HG03196 (cell line): ENCODE results near the gene RPF1.
"Not testable (repeated sequence)": the region's sequence is repeated elsewhere in the genome, so short reads cannot be mapped to it uniquely, and the experiment has no call there.

Experiments
- ATAC-seq: cut with Tn5 transposase; IDR thresholded peaks from one replicate; pipeline ENCODE4 v1.9.1; 2021; ENCODE audit not compliant: unreplicated experiment

The RPF1 gene

DNA sequence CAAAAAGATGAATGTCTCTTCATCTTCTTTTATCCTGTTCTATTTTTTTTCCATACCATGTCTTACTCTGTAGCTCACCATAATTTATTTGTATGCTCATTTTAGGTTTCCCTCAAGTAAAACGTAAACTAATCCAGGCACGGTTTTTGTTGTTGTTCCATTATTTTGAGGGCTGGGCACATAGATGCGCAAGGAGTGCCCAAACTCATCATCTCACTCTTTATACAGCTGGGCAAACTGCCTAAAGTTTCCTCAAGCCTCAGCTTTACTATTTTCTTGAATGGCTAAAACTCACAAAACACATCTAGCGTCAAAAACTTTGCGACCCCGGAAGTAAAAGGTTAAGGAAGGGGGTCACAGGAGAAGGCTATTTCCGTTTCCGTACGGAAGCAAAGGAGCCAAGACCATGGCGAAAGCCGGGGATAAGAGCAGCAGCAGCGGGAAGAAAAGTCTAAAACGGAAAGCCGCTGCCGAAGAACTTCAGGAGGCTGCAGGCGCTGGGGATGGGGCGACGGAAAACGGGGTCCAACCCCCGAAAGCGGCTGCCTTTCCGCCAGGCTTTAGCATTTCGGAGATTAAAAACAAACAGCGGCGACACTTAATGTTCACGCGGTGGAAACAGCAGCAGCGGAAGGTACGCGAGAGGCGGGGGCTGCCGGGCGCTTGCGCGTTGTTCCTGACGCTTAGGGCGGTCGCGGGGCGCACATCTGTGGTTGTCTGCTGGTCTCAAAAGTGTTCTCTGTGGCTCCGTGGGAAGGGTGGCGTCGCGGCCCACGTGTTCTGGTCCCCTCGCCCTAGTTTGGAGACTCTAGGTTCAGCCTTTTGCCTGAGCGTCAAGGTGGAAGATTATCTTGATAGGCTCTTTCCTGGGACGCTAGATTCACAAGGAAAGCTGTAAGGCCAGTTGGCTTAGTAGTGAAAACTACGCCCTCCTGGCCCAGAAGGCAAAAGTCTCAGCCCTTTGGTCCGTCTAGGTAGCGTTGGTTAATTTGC lies at the start of gene RPF1:
Gene RPF1 (plus strand): TSS at position 391 of the 993 bp plus-strand sequence. CDS start 16 bp downstream, at position 407.
- peak; percentile 97 for ATAC-seq

GRCh38 chr1:84430546-84430945 lies 48.5 kb upstream of the RPF1 start:
- ATAC-seq, result no peak

GRCh38 chr1:84433258-84434080 lies 45.6 kb upstream of the RPF1 start:
- peak; percentile 65 for ATAC-seq

GRCh38 chr1:84434081-84434769 lies 44.8 kb upstream of the RPF1 start:
- no peak for ATAC-seq

DNA sequence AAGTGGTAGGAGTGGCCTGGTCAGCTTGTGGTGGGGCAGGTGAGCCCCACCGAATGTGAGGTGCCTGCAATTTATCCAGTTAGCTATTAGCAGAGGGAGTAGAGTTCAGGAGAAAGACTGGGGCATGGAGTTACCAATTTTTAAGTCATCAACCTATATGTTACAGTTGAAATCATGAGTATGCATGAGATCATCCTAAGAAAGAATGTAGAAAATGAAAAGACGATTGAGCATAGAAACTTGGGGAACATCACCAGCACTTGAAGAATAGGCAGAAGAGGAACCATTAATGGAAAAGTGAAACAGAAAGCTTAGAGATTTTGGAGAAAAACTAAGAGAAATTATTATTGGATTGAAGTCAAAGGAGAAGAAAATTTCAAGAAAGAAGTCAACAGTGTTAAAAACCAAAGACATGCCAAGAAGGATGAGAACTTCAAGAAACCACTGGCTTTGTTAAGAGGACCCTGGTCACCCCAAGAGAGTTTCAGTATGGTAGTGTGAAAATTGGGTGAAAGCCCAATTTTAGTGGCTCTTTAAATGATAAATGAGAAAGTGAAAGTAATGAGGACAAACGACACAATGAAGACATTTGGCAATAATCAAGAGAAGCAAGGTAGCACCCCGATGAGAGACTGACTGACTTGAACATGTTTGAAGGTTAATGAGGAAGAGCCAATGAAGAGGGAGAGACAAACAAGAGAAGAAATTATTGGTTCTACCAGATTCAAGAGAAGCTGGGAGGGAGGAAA lies 44.1 kb upstream of the RPF1 start:
- no peak for ATAC-seq

DNA sequence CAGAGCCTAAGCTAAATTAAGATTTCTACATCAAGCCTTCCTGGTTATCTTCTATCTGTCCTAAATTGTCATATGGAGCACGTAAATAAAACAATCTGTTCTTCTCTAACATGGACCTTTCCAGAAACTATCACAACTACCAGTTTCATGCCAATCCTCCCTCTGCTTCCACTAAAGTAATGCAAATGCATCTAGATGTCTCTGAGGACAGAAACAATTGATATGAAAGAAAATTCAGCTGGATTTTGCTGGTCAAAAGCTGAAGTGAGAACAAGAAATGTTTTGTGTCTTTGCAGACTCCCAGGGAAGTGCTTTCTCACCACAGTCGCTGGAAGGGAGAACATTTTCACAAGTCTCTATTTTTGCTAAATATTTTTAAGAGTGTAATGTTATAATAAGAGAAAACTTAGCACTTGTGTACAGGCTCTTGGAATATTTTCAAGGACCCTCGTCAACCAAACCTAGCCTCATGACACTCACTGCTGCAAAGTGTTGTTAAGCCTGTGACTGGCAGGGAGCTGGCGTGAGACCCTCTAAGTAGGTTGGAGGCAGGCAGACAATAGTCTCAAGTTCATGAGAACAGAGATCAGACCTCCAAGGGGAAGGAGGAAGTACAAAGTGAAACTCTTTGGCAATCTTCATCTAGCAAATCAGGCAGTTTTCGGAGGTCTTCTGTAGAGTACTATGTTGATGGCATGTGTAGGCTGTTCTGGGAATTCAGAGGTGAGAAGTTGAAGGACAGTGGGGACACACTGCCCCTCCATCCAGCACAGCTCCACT lies 42.0 kb upstream of the RPF1 start:
- no peak for ATAC-seq

- ATAC-seq, result peak; percentile 92
Observed at GRCh38 chr1:84442256-84442655, 36.8 kb upstream of the RPF1 start.

DNA sequence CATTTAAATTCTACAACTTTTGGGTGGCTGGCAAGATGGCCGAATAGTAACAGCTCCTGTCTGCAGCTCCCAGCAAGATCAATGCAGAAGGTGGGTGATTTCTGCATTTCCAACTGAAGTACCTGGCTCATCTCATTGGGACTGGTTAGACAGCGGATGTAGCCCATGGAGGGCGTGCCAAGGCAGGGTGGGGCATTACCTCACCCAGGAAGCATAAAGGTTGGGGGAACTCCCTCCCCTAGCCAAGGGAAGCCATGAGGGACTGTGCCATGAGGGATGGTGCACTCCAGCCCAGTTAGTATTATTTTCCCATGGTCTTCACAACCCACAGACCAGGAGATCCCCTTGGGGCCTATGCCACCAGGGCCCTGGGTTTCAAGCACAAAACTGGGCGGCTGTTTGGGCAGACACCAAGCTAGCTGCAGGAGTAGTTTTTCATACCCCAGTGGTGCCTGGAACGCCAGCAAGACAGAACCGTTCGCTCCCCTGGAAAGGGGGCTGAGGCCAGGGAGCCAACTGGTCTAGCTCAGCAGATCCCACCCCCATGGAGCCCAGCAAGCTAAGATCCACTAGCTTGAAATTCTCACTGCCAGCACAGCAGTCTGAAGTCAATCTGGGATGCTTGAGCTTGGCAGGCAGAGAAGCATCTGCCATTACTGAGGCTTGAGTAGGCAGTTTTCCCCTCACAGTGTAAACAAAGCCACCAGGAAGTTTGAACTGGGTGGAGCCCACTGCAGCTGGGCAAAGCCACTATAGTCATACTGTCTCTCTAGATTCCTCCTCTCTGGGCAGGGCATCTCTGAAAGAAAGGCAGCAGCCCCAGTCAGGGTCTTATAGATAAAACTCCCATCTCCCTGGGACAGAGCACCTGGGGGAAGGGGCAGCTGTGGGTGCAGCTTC lies 36.1 kb upstream of the RPF1 start:
- ATAC-seq, result not testable (repeated sequence)

DNA sequence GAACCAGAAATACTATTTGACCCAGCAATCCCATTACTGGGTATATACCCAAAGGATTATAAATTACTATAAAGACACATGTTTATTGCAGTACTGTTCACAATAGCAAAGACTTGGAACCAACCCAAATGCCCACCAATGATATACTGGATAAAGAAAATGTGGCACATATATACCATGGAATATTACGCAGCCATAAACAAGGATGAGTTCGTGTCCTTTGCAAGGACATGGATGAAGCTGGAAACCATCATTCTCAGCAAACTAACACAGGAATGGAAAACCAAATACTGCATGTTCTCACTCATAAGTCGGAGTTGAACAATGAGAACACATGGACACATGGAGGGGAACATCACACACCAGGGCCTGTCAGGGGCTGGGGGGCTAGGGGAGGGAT lies 30.4 kb upstream of the RPF1 start:
- ATAC-seq, result not testable (repeated sequence)

- ATAC-seq, result no peak
Observed at GRCh38 chr1:84450910-84451309, 28.2 kb upstream of the RPF1 start.

DNA sequence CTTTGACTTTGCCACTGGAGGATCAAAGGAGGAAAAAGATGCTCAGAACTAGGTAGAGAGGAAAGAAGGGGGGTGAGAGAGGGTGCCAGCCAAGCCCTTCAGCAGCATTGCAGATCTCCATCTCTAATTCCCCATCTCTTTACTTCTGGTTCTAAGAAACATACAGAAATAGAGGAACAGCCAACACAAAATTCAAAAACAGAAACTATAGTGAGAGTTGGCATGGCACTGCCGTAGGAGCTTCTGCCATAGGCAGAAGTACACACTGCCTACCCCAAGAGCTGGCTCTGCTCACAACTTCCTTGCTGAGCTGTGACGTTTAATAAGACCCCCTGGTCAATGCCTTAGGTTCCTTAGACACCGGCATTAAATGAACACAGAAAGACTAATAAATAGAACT lies 26.6 kb upstream of the RPF1 start:
- ATAC-seq, result no peak

DNA sequence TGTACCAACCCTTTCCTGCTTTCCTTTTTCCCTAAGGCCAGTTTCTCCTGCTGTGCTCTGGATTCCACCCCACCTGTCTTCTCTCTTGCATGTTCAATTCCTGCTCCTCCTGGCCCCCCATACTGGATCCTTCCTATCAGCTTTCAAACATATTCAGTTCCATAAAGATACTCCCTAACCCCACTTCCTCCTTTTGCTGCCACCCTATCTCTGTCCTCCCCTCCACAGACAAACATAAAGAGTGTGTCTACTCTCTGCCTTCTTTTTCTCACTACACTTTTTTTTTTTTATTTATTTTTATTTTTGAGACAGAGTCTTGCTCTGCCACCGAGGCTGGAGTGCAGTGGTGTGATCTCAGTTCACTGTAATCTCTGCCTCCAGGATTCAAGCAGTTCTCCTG lies 16.9 kb upstream of the RPF1 start:
- ATAC-seq, result no peak

- no peak for ATAC-seq
Observed at GRCh38 chr1:84467298-84467697, 11.8 kb upstream of the RPF1 start.

GRCh38 chr1:84476225-84476624 lies 2.8 kb upstream of the RPF1 start:
- no peak for ATAC-seq

GRCh38 chr1:84479998-84480397 lies 932 bp downstream of the RPF1 start:
- ATAC-seq, result peak; percentile 24

DNA sequence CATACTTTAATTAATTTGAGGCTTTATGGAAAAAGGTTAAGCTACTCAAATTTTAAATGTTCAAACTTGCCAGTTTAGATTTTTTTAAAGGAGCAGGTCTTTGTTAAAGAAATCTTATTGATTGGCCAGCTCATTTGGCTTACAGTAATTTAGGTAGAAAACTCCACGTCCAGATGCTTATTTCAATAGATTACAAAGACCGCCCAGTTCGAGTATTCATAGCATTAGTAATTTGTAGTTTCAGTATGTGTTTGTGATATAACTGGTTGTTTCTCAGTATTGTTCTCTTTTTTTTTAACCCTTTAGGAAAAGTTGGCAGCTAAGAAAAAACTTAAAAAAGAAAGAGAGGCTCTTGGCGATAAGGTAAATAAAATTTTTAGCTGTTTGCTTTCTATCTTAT lies 1.6 kb downstream of the RPF1 start:
- no peak for ATAC-seq

DNA sequence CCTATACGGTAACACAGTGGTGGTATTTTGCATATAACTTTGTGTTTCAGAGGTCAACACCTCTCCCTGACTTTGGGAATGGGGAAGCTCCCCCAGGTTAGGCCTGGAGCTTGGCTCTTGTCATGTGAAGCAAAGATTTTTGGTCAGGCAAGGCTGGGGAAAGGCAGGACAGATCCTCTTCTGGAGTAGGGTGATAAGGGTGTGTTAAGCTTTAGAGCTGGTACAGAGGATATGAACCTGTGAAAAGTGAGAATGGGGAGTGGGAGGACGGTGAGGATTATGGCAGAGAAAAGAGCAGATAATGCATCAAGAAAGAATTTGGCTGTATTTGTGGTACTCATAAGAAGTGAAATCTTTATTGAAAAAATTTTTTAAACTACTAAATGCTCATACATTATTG lies 2.3 kb downstream of the RPF1 start:
- ATAC-seq, result no peak

- ATAC-seq, result no peak
Observed at GRCh38 chr1:84488107-84488506, 9.0 kb downstream of the RPF1 start.

DNA sequence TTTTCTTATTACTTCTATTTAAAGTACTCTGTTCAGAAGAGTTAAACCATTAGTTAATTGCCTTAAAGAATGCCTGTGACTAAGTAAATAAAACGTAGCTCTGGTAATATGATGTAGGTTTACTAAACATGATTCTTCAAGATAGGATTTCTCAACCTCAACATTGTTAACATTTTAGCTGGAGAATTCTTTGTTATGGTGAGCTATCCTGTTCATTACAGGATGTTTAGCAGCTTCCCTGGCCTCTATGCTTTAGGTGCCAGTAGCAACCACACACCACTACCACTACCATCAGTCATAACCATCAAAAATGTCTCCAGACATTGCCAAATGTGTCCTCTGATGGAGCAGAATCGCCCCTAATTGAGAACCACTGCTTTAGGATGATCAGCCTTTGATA lies 10.7 kb downstream of the RPF1 start:
- no peak for ATAC-seq
